ENCODE data around the gene PTPRN2.

PTPRN2 gene

DNA sequence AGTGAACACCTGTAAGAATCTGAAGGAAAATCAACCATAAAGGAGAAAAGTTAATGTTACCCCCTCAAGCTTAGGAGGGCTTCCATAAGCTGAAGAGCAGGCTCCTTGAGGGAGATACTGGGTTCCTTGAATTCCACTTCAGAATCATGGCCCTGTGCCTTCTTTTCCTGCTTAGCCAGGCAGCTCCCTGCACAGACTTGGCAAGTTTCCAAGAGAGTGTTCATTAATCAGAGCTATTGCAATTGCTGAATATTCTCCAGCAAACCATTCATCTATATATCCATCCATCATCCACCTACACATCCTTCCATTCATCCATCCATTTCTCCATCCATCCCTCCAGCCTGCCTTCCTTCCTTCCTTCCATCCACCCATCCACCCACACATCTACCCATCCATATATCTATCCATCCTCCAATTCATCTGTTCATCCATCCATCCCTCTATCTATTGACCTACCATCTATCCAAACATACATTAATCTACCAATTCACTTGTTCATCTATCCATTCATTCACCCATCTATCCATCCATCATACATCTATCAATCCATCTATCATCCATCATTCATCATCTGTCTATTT lies 574.4 kb downstream of the PTPRN2 start:
- H3K4me3 ChIP-seq (ENCODE audit: low read depth, low read length): no peak overlapping the region
- TF ChIP-seq, protein P1, sequence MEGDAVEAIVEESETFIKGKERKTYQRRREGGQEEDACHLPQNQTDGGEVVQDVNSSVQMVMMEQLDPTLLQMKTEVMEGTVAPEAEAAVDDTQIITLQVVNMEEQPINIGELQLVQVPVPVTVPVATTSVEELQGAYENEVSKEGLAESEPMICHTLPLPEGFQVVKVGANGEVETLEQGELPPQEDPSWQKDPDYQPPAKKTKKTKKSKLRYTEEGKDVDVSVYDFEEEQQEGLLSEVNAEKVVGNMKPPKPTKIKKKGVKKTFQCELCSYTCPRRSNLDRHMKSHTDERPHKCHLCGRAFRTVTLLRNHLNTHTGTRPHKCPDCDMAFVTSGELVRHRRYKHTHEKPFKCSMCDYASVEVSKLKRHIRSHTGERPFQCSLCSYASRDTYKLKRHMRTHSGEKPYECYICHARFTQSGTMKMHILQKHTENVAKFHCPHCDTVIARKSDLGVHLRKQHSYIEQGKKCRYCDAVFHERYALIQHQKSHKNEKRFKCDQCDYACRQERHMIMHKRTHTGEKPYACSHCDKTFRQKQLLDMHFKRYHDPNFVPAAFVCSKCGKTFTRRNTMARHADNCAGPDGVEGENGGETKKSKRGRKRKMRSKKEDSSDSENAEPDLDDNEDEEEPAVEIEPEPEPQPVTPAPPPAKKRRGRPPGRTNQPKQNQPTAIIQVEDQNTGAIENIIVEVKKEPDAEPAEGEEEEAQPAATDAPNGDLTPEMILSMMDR (IDR thresholded peaks at IDR 0.05; ENCODE audit: low read depth, low read length): no peak

DNA sequence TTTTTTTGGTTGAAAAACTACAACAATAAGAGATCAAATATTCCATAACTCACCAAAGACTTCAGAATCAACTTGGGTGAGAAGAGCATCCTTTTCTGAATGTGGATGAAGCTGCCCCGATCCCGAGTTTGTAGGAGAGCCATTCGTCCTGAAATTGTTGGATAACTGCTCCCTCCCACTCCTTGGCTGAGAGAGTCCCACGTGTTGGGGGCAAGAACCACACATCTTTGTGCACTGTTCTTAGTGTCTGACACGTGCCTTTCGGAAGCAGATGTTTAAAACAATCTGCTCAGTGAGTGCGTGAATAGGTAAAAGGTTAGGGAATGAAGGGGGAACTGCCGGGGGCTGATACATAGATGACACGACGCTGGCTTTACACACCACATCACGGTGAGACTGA lies 575.7 kb downstream of the PTPRN2 start:
- TF ChIP-seq, protein P1 (IDR thresholded peaks at IDR 0.05; ENCODE audit: low read depth, low read length): no peak

DNA sequence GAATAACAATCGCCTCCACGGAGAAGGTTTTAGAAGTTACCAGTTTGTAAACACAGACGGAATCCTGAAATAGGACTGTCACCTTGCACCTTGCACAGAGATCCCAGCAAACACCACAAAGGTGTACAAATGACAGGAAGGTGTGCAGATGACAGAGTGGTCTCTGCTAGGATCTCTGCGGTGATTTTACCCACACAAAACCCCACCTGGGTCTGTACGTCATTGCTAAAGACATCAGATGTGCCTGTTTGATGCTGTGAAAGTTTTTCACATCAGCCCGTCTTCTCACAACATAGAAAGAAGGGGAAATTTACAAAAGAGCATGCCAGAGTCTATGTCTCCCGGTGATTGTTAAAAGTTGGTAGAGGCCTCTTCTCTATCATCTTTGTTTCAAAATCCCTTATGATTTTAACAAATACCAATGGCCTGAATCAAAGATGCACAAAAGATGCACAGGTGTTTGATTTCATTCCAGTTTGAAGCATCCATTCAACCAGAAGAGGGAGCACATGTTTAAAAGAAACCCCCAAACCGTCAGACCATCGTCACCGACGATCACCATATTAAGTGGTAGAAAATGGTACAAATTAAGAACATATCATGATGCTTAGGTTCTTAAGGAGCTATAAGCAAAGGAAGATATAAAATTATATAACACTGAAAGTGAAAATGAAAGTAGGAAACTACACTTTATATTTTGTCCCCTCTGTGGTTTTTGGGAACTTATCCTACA lies 576.5 kb downstream of the PTPRN2 start:
- H3K4me3 ChIP-seq (ENCODE audit: low read depth, low read length): no peak overlapping the region
- TF ChIP-seq, protein P1 (IDR thresholded peaks at IDR 0.05; ENCODE audit: low read depth, low read length): no peak

More for the DNA sequence above, 575.7 kb downstream of the PTPRN2 start:
- no peak overlapping the region for H3K4me3 ChIP-seq (ENCODE audit: low read depth, low read length)

GRCh38 chr7:158009886-158010285 lies 577.7 kb downstream of the PTPRN2 start:
- H3K4me3 ChIP-seq (ENCODE audit: low read depth, low read length): no peak overlapping the region
- TF ChIP-seq, protein P1 (IDR thresholded peaks at IDR 0.05; ENCODE audit: low read depth, low read length): no peak

DNA sequence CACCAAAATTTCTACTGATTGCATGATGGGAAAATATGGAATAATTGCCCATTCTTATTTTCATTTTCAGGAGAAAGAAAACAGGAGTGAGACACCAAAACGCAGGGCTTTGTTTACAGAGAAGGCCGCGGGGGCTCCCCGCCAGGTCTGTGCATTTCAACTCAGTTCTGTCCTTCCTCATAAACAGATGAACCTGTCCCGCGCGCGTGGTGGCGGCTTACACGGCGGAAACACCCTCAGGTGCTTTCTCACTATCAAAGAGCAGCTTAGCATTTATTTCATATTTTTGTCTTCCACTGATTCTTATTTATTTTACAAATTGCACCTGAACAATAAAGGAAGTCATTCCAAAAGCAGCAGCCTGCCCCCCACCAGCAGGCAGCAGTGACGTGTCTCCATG lies 579.4 kb downstream of the PTPRN2 start:
- TF ChIP-seq, protein P1 (IDR thresholded peaks at IDR 0.05; ENCODE audit: low read depth, low read length): no peak
- H3K4me3 ChIP-seq (ENCODE audit: low read depth, low read length): no peak overlapping the region

DNA sequence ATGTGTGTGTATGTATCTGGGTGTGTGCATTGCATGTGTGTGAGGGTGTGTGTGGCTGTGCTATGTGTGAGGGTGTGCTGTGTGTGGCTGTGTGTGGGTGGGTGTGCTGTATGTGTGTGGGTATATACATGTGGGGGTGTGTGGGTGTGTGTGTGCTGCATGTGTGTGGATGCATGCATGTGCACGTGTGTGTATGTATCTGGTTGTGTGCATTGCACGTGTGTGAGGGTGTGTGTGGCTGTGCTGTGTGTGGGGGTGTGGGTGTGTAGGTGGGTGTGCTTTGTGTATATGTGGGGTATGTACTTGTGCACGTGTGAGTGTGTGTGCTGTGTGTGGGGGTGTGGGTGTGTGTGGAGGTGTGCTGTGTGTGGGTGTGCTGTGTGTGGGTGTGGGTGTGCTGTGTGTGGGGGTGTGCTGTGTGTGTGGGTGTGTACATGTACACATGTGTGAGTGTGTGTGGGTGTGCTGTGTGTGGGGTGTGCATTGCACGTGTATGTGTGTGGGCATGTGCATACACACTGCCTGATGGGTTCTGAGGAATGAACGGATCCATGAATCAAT lies 579.8 kb downstream of the PTPRN2 start:
- H3K4me3 ChIP-seq (ENCODE audit: low read depth, low read length): no peak overlapping the region
- TF ChIP-seq, protein P1 (IDR thresholded peaks at IDR 0.05; ENCODE audit: low read depth, low read length): no peak

All from WI38 (cell line).